Neural cell (in vitro differentiated cells): ENCODE results near the gene SYNE3. TPM values are rescaled to one million over a fixed set of nuclear protein-coding genes. Genes with fewer than 3 reads are reported as not detected.

Source experiments
- H2AFZ ChIP-seq: fragments of 200-600, 300-800 bp; sonication (generic), shearing (Covaris generic); 2 replicates; pipeline ENCODE4 v1.6.0; 2014; ENCODE audit warnings: low read depth, mild to moderate bottlenecking, antibody characterized with exemption, low read length, moderate library complexity
- H3F3A ChIP-seq: fragments of 200-600 bp; shearing (Covaris generic); 2 replicates; pipeline ENCODE4 v1.6.1; 2016; ENCODE audit warnings: mild to moderate bottlenecking, moderate library complexity, mixed read lengths, antibody characterized with exemption, low read length; ENCODE audit not compliant: insufficient read depth, poor library complexity, severe bottlenecking
- H3K27ac ChIP-seq: fragments of 200-600, 300-800 bp; sonication (generic), shearing (Covaris generic); 2 replicates; pipeline ENCODE4 v1.5.1; 2014; ENCODE audit warnings: mild to moderate bottlenecking, low read length, moderate library complexity
- H3K27me3 ChIP-seq: fragments of 300-800, 200-600 bp; sonication (generic), shearing (Covaris generic); 2 replicates; pipeline ENCODE4 v1.6.0; 2014; ENCODE audit warnings: mild to moderate bottlenecking, low read depth, low read length, moderate library complexity; ENCODE audit not compliant: insufficient read depth
- H3K36me3 ChIP-seq: fragments of 300-800, 200-600 bp; sonication (generic), shearing (Covaris generic); 2 replicates; pipeline ENCODE4 v1.5.1; 2014; ENCODE audit warnings: mild to moderate bottlenecking, antibody characterized with exemption, low read length, moderate library complexity; ENCODE audit not compliant: insufficient read depth
- H3K4me2 ChIP-seq: fragments of 300-800, 200-600 bp; sonication (generic), shearing (Covaris generic); 2 replicates; pipeline ENCODE4 v1.6.0; 2014; ENCODE audit warnings: mild to moderate bottlenecking, low read length
- H3K4me3 ChIP-seq: fragments of 300-800, 200-600 bp; sonication (generic), shearing (Covaris generic); 2 replicates; pipeline ENCODE4 v1.5.1; 2014; ENCODE audit warnings: mild to moderate bottlenecking, low read length, moderate library complexity
- H3K79me2 ChIP-seq: fragments of 200-600 bp; shearing (Covaris generic); replicated peaks from 2 replicates; pipeline ENCODE4 v1.6.0; 2014; ENCODE audit warnings: mild to moderate bottlenecking, low read length, moderate library complexity; ENCODE audit not compliant: insufficient read depth
- H3K9ac ChIP-seq: fragments of 300-800, 200-600 bp; sonication (generic), shearing (Covaris generic); 2 replicates; pipeline ENCODE4 v1.6.1; 2016; ENCODE audit warnings: mild to moderate bottlenecking, low read length, mixed read lengths
- H3K9me2 ChIP-seq: fragments of 200-600 bp; shearing (Covaris generic); 2 replicates; pipeline ENCODE4 v1.6.1; 2016; ENCODE audit warnings: mild to moderate bottlenecking, low read length, mixed read lengths; ENCODE audit not compliant: insufficient read depth
- H3K9me3 ChIP-seq: fragments of 200-600, 300-800 bp; sonication (generic), shearing (Covaris generic); 2 replicates; pipeline ENCODE4 v1.6.1; 2016; ENCODE audit warnings: mild to moderate bottlenecking, mixed run types, low read length, moderate library complexity, mixed read lengths
- H4K20me1 ChIP-seq: fragments of 200-600 bp; shearing (Covaris generic); 2 replicates; pipeline ENCODE4 v1.6.1; 2016; ENCODE audit warnings: mild to moderate bottlenecking, mixed run types; ENCODE audit not compliant: insufficient read depth
- CTCF ChIP-seq: fragments of 450-650 bp; IDR thresholded peaks from 2 replicates; pipeline ENCODE4 v1.5.1; 2014; ENCODE audit warnings: antibody characterized with exemption, mild to moderate bottlenecking, moderate library complexity; ENCODE audit not compliant: poor library complexity, severe bottlenecking
- EP300 ChIP-seq: fragments of 450-650 bp; conservative IDR thresholded peaks from 2 replicates; pipeline ENCODE4 v1.6.1; 2014; ENCODE audit warnings: antibody characterized with exemption, mild to moderate bottlenecking, moderate library complexity; ENCODE audit not compliant: poor library complexity, severe bottlenecking
- EZH2 ChIP-seq: fragments of 200-600, 300-800 bp; shearing (Covaris generic), sonication (generic); IDR thresholded peaks from 2 replicates; pipeline ENCODE4 v1.6.1; 2014; ENCODE audit warnings: antibody characterized with exemption, low read length, borderline replicate concordance, mild to moderate bottlenecking; ENCODE audit not compliant: insufficient read depth, poor library complexity, severe bottlenecking
- MXI1 ChIP-seq: fragments of 450-650 bp; conservative IDR thresholded peaks from 2 replicates; pipeline ENCODE4 v1.6.1; 2014; ENCODE audit warnings: antibody characterized with exemption, mild to moderate bottlenecking; ENCODE audit not compliant: poor library complexity, severe bottlenecking
- POLR2AphosphoS5 ChIP-seq: IDR thresholded peaks from 2 replicates; pipeline ENCODE4 v1.6.1; 2012
- RAD21 ChIP-seq: fragments of 450-650 bp; conservative IDR thresholded peaks from 2 replicates; pipeline ENCODE4 v1.6.1; 2014; ENCODE audit warnings: antibody characterized with exemption, mild to moderate bottlenecking, moderate library complexity
- REST ChIP-seq: IDR thresholded peaks from 2 replicates; pipeline ENCODE4 v1.6.1; 2012; ENCODE audit warnings: borderline replicate concordance
- SMC3 ChIP-seq: fragments of 450-650 bp; conservative IDR thresholded peaks from 2 replicates; pipeline ENCODE4 v1.6.1; 2014; ENCODE audit warnings: antibody characterized with exemption, mild to moderate bottlenecking, moderate library complexity; ENCODE audit not compliant: poor library complexity
- TAF1 ChIP-seq: IDR thresholded peaks from 2 replicates; pipeline ENCODE4 v1.6.1; 2012; ENCODE audit warnings: low read depth
- polyA plus RNA-seq: library from polyadenylated mRNA; depleted of rRNA; stranded (reverse); fragments of >200 nt; gene quantifications from 2 replicates; pipeline ENCODE4 v1.2.3, GENCODE V29; 2014

Gene SYNE3
- polyA plus RNA-seq, 1 donor from 2014 or later, result 0.35 TPM

GRCh38 chr14:95469134-95469481 is 47.3 kb downstream of the SYNE3 start:
- Histone ChIP-seq H2AFZ (no peak overlapping the region), H3K79me2 (no peaks in the 10 kb centered on the region), H3K36me3 (no peaks in the 10 kb centered on the region), H3K9me3 (no peaks in the 10 kb centered on the region), H3K9me2 (no peaks in the 10 kb centered on the region), H3K4me2 (no peak overlapping the region), H3K27me3 (no peaks in the 10 kb centered on the region), H3K4me3 (no peak overlapping the region), H3F3A (no peaks in the 10 kb centered on the region), H3K27ac (no peak overlapping the region), H4K20me1 (no peaks in the 10 kb centered on the region), H3K9ac (no peak overlapping the region)
- TF ChIP-seq RAD21 (no peak), TAF1 (no peak), EP300 (no peak), MXI1 (no peak), SMC3 (no peak), REST (no peak), POLR2AphosphoS5 (no peak), EZH2 (no peak), CTCF (no peak)

- Histone ChIP-seq H3K27ac (no peak overlapping the region), H4K20me1 (no peaks in the 10 kb centered on the region), H3K27me3 (no peaks in the 10 kb centered on the region), H3K79me2 (no peaks in the 10 kb centered on the region), H3K36me3 (no peaks in the 10 kb centered on the region), H3K9me2 (no peaks in the 10 kb centered on the region), H3K4me2 (no peak overlapping the region), H3K4me3 (no peak overlapping the region), H3F3A (no peaks in the 10 kb centered on the region), H3K9ac (no peak overlapping the region), H2AFZ (no peak overlapping the region), H3K9me3 (no peaks in the 10 kb centered on the region)
- TF ChIP-seq EZH2 (no peak), MXI1 (no peak), RAD21 (no peak), TAF1 (no peak)
Measured at GRCh38 chr14:95468448-95469133, 47.9 kb downstream of the SYNE3 start.
